ENCODE results near the gene ECT2L.

Gene ECT2L

DNA sequence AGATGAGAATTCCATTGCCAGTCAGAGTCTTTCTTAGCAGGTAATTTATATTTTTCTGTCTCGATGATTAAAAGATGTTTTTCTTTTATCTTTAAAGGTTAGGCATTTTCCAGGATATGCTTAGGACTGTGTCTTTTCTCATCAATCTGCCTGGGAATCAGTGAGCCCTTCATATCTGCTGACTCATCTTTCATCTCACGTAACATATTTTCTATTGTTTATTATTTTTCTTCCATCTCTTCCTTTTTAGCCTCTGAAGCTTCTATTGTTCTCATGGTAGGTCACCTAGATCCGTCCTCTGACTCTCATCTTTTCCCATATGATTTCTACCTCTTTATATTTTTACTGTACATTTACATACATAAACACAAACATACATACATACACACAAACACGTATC, 13.6 kb upstream of the ECT2L start:
- no peaks in the 10 kb centered on the region for H3K9me3 ChIP-seq (replicated peaks; ENCODE audit: low read length)
- no peak overlapping the region for H3K9ac ChIP-seq (ENCODE audit: low read depth, low read length)
- H3K36me3 ChIP-seq (ENCODE audit: insufficient read depth, low read length): peaks cover 3% of the 10 kb centered on the region
- no peak overlapping the region for H3K4me3 ChIP-seq (ENCODE audit: low read length)
- no peak overlapping the region for H3K4me2 ChIP-seq (ENCODE audit: low read length)
- H3K4me1 ChIP-seq (ENCODE audit: control insufficient read depth, insufficient read depth, low read length): no peaks in the 10 kb centered on the region
- no peaks in the 10 kb centered on the region for H3K27me3 ChIP-seq (ENCODE audit: control insufficient read depth, insufficient read depth, low read length)

DNA sequence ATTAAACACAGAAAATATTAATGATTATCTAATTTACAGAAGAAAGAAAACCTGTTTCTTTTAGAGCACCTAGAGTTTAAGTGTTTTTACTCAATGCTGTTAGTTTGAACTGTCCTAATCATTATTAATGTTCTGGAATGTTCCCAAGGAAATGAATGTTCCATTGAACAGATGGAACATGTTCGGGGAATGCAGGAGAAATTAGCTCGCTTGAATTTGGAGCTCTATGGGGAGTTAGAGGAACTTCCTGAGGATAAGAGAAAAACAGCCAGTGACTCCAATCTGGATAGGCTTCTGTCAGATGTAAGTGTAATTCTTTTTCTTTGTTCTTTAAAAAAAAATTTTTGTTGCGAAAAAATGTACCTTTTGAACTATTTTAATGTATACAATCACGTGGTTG, 10.8 kb upstream of the ECT2L start:
- H3K4me3 ChIP-seq (ENCODE audit: low read length): no peak overlapping the region
- peaks cover 3% of the 10 kb centered on the region for H3K36me3 ChIP-seq (ENCODE audit: insufficient read depth, low read length)
- H3K4me2 ChIP-seq (ENCODE audit: low read length): no peak overlapping the region
- H3K9me3 ChIP-seq (replicated peaks; ENCODE audit: low read length): no peaks in the 10 kb centered on the region
- no peaks in the 10 kb centered on the region for H3K27me3 ChIP-seq (ENCODE audit: control insufficient read depth, insufficient read depth, low read length)
- H3K9ac ChIP-seq (ENCODE audit: low read depth, low read length): no peak overlapping the region
- no peaks in the 10 kb centered on the region for H3K4me1 ChIP-seq (ENCODE audit: control insufficient read depth, insufficient read depth, low read length)

- H3K9ac ChIP-seq (ENCODE audit: low read depth, low read length): no peak overlapping the region
- no peaks in the 10 kb centered on the region for H3K27me3 ChIP-seq (ENCODE audit: control insufficient read depth, insufficient read depth, low read length)
- H3K36me3 ChIP-seq (ENCODE audit: insufficient read depth, low read length): peaks cover 3% of the 10 kb centered on the region
- H3K4me3 ChIP-seq (ENCODE audit: low read length): no peak overlapping the region
- no peak overlapping the region for H3K4me2 ChIP-seq (ENCODE audit: low read length)
- no peaks in the 10 kb centered on the region for H3K9me3 ChIP-seq (replicated peaks; ENCODE audit: low read length)
- no peaks in the 10 kb centered on the region for H3K4me1 ChIP-seq (ENCODE audit: control insufficient read depth, insufficient read depth, low read length)
Measured at GRCh38 chr6:138785980-138786379, 9.9 kb upstream of the ECT2L start.

- Histone ChIP-seq H3K36me3 (ENCODE audit: insufficient read depth, low read length) (peaks cover 3% of the 10 kb centered on the region), H3K4me2 (ENCODE audit: low read length) (no peak overlapping the region), H3K4me1 (ENCODE audit: control insufficient read depth, insufficient read depth, low read length) (no peaks in the 10 kb centered on the region), H3K4me3 (ENCODE audit: low read length) (no peak overlapping the region), H3K9me3 (replicated peaks; ENCODE audit: low read length) (no peaks in the 10 kb centered on the region), H3K27me3 (ENCODE audit: control insufficient read depth, insufficient read depth, low read length) (no peaks in the 10 kb centered on the region), H3K9ac (ENCODE audit: low read depth, low read length) (no peak overlapping the region)
Measured at GRCh38 chr6:138787138-138787537, 8.7 kb upstream of the ECT2L start.

- no peaks in the 10 kb centered on the region for H3K9me3 ChIP-seq (replicated peaks; ENCODE audit: low read length)
- H3K27me3 ChIP-seq (ENCODE audit: control insufficient read depth, insufficient read depth, low read length): no peaks in the 10 kb centered on the region
- H3K4me2 ChIP-seq (ENCODE audit: low read length): no peak overlapping the region
- no peak overlapping the region for H3K9ac ChIP-seq (ENCODE audit: low read depth, low read length)
- no peak overlapping the region for H3K4me3 ChIP-seq (ENCODE audit: low read length)
- H3K36me3 ChIP-seq (ENCODE audit: insufficient read depth, low read length): no peaks in the 10 kb centered on the region
- H3K4me1 ChIP-seq (ENCODE audit: control insufficient read depth, insufficient read depth, low read length): no peaks in the 10 kb centered on the region
Measured at GRCh38 chr6:138796771-138797170, 884 bp downstream of the ECT2L start.

- H3K4me2 ChIP-seq (ENCODE audit: low read length): no peak overlapping the region
Measured at GRCh38 chr6:138797806-138798446, 2.0 kb downstream of the ECT2L start.

GRCh38 chr6:138800377-138801150, 4.7 kb downstream of the ECT2L start:
- Histone ChIP-seq H3K27me3 (ENCODE audit: control insufficient read depth, insufficient read depth, low read length) (no peaks in the 10 kb centered on the region), H3K4me1 (ENCODE audit: control insufficient read depth, insufficient read depth, low read length) (peaks cover 8% of the 10 kb centered on the region), H3K9ac (ENCODE audit: low read depth, low read length) (no peak overlapping the region), H3K4me2 (ENCODE audit: low read length) (no peak overlapping the region), H3K36me3 (ENCODE audit: insufficient read depth, low read length) (no peaks in the 10 kb centered on the region), H3K9me3 (replicated peaks; ENCODE audit: low read length) (no peaks in the 10 kb centered on the region), H3K4me3 (ENCODE audit: low read length) (no peak overlapping the region)

More at GRCh38 chr6:138797806-138798446, 2.0 kb downstream of the ECT2L start:
- no peaks in the 10 kb centered on the region for H3K36me3 ChIP-seq (ENCODE audit: insufficient read depth, low read length)
- H3K27me3 ChIP-seq (ENCODE audit: control insufficient read depth, insufficient read depth, low read length): no peaks in the 10 kb centered on the region
- no peaks in the 10 kb centered on the region for H3K4me1 ChIP-seq (ENCODE audit: control insufficient read depth, insufficient read depth, low read length)
- H3K4me3 ChIP-seq (ENCODE audit: low read length): no peak overlapping the region
- H3K9me3 ChIP-seq (replicated peaks; ENCODE audit: low read length): no peaks in the 10 kb centered on the region
- H3K9ac ChIP-seq (ENCODE audit: low read depth, low read length): no peak overlapping the region

- H3K36me3 ChIP-seq (ENCODE audit: insufficient read depth, low read length): no peaks in the 10 kb centered on the region
- no peaks in the 10 kb centered on the region for H3K9me3 ChIP-seq (replicated peaks; ENCODE audit: low read length)
- no peak overlapping the region for H3K4me2 ChIP-seq (ENCODE audit: low read length)
- H3K4me1 ChIP-seq (ENCODE audit: control insufficient read depth, insufficient read depth, low read length): peaks cover 8% of the 10 kb centered on the region
- H3K4me3 ChIP-seq (ENCODE audit: low read length): no peak overlapping the region
- no peak overlapping the region for H3K9ac ChIP-seq (ENCODE audit: low read depth, low read length)
- no peaks in the 10 kb centered on the region for H3K27me3 ChIP-seq (ENCODE audit: control insufficient read depth, insufficient read depth, low read length)
Measured at GRCh38 chr6:138803331-138803730, 7.4 kb downstream of the ECT2L start.

- Histone ChIP-seq H3K4me2 (ENCODE audit: low read length) (no peak overlapping the region), H3K4me1 (ENCODE audit: control insufficient read depth, insufficient read depth, low read length) (peaks cover 8% of the 10 kb centered on the region), H3K9ac (ENCODE audit: low read depth, low read length) (no peak overlapping the region), H3K4me3 (ENCODE audit: low read length) (no peak overlapping the region), H3K9me3 (replicated peaks; ENCODE audit: low read length) (no peaks in the 10 kb centered on the region), H3K36me3 (ENCODE audit: insufficient read depth, low read length) (no peaks in the 10 kb centered on the region), H3K27me3 (ENCODE audit: control insufficient read depth, insufficient read depth, low read length) (no peaks in the 10 kb centered on the region)
Measured at GRCh38 chr6:138803861-138804260, 8.0 kb downstream of the ECT2L start.

- H3K4me1 ChIP-seq (ENCODE audit: control insufficient read depth, insufficient read depth, low read length): peaks cover 8% of the 10 kb centered on the region
Measured at GRCh38 chr6:138805016-138805765, 9.3 kb downstream of the ECT2L start.

DNA sequence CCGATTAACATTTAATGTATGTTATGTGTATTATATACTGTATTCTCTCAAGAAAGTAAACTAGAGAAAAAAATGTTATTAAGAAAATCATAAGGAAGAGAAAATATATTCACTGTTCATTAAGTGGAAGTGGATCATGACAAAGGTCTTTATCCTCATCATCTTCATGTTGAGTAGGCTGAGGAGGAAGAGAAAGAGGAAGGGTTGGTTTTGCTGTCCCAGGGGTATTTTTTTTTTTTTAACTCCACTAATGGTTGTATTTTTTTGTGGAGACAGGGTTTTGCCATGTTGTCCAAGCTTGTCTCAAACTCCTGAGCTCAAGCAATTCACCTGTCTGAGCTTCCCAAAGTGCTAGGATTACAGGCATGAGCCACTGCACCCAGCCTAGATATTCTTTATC, 11.0 kb downstream of the ECT2L start:
- Histone ChIP-seq H3K9me3 (replicated peaks; ENCODE audit: low read length) (no peaks in the 10 kb centered on the region), H3K9ac (ENCODE audit: low read depth, low read length) (no peak overlapping the region), H3K4me2 (ENCODE audit: low read length) (no peak overlapping the region), H3K36me3 (ENCODE audit: insufficient read depth, low read length) (no peaks in the 10 kb centered on the region), H3K4me3 (ENCODE audit: low read length) (no peak overlapping the region), H3K27me3 (ENCODE audit: control insufficient read depth, insufficient read depth, low read length) (no peaks in the 10 kb centered on the region), H3K4me1 (ENCODE audit: control insufficient read depth, insufficient read depth, low read length) (peaks cover 8% of the 10 kb centered on the region)

More at GRCh38 chr6:138805016-138805765, 9.3 kb downstream of the ECT2L start:
- H3K4me2 ChIP-seq (ENCODE audit: low read length): peak overlapping the region; percentile 44
- no peaks in the 10 kb centered on the region for H3K36me3 ChIP-seq (ENCODE audit: insufficient read depth, low read length)
- H3K9ac ChIP-seq (ENCODE audit: low read depth, low read length): no peak overlapping the region
- H3K9me3 ChIP-seq (replicated peaks; ENCODE audit: low read length): no peaks in the 10 kb centered on the region
- no peak overlapping the region for H3K4me3 ChIP-seq (ENCODE audit: low read length)
- no peaks in the 10 kb centered on the region for H3K27me3 ChIP-seq (ENCODE audit: control insufficient read depth, insufficient read depth, low read length)

Data from skeletal muscle satellite cell (primary cell).